ENCODE measurements around the gene SLK. TPM values are rescaled to one million over a fixed set of nuclear protein-coding genes. Genes with fewer than 3 reads are reported as not detected.

The SLK gene
- total and polyA plus RNA-seq, 10 of the 15 experiments (the other 5 are each of a cell fraction or from before 2014, with no cell fraction given): 2.5 to 24.2 (median 11.1) TPM

GRCh38 chr10:103977204-103977603 is 10.3 kb downstream of the SLK start:
- H3K36me3 ChIP-seq (ENCODE audit: control insufficient read depth in 2 of 2, insufficient read depth in 2 of 2, low read length in 1 of 2): no peaks in the 10 kb centered on the region
- ChIA-PET SMC1A (ENCODE audit: uncharacterized antibody, unreplicated experiment) (no interaction called here), POLR2A (interaction anchor here (1.2 kb wide), 1 partner anchor 144 kb away, joined by 10 read pairs; the partner anchor contains the start of gene SFR1), CTCF (interaction anchor here (1.1 kb wide), 1 partner anchor 9 kb away, joined by 4 read pairs; no protein-coding TSS in a partner anchor), RAD21 (ENCODE audit: unreplicated experiment) (interaction anchor here (1.0 kb wide), 1 partner anchor 11 kb away, joined by 3 read pairs; no protein-coding TSS in a partner anchor)
- no peaks in the 10 kb centered on the region; the same call in 1 of the 2 replicates for H3K4me1 ChIP-seq (ENCODE audit: control insufficient read depth, insufficient read depth, low read length)
- H3K4me2 ChIP-seq (ENCODE audit: control insufficient read depth, insufficient read depth): no peak overlapping the region
- H2AFZ ChIP-seq (ENCODE audit: control insufficient read depth, low read depth, low read length): no peak overlapping the region
- H3K79me2 ChIP-seq (ENCODE audit: control insufficient read depth, insufficient read depth, low read length): peaks cover 43% of the 10 kb centered on the region
- H3K27ac ChIP-seq (ENCODE audit: control insufficient read depth, insufficient read depth): no peak overlapping the region
- FAIRE-seq (no peak), DNase-seq (ENCODE audit: low read depth, low spot score) (no peak), ATAC-seq (peak; percentile 45; the same call in 2 of the 3 replicates)
- H3K9me3 ChIP-seq (replicated peaks; ENCODE audit: control insufficient read depth, insufficient read depth, low read length): no peaks in the 10 kb centered on the region
- no peaks in the 10 kb centered on the region for H4K20me1 ChIP-seq (ENCODE audit: control insufficient read depth, insufficient read depth)
- H3K9ac ChIP-seq (ENCODE audit: control insufficient read depth, insufficient read depth, low read length): no peak overlapping the region
- TF ChIP-seq EGR1 (IDR thresholded peaks at IDR 0.05; ENCODE audit: borderline replicate concordance in 1 of 2, low read depth in 2 of 2, low read length in 2 of 2) (no peak), E4F1 (IDR thresholded peaks at IDR 0.05; ENCODE audit: borderline replicate concordance, partially characterized antibody) (no peak), ZBTB40 (IDR thresholded peaks at IDR 0.05; ENCODE audit: borderline replicate concordance) (no peak)
- H3K4me3 ChIP-seq: no peak overlapping the region
- WGBS (ENCODE audit: insufficient coverage, insufficient replicate concordance, low lambda C conversion rate, missing lambda C conversion rate): 100% methylated on average over 2 of the region's 2 CpGs
- in situ Hi-C loops (cut with MboI) (no loop called here), intact Hi-C loops (cut with micrococcal nuclease; ENCODE audit: unreplicated experiment) (no loop called here)
- BruUV-seq (replicated peaks): no TSS peak
- no peaks in the 10 kb centered on the region for H3K27me3 ChIP-seq (replicated peaks in 1 of 2; ENCODE audit: control insufficient read depth in 2 of 2, insufficient read depth in 2 of 2, low read length in 1 of 2)

Measured in GM12878 (cell line).